ENCODE data around the gene MS4A15.

The MS4A15 gene

GRCh38 chr11:60780774-60781173 is 24.1 kb downstream of the MS4A15 start:
- no peak for DNase-seq

- DNase-seq = peak; percentile 27
Measured at GRCh38 chr11:60781286-60781980, 24.8 kb downstream of the MS4A15 start.

- peak; percentile 6 for DNase-seq
Measured at GRCh38 chr11:60781981-60782316, 25.3 kb downstream of the MS4A15 start.

- DNase-seq = peak; percentile 28
Measured at GRCh38 chr11:60782393-60783140, 25.9 kb downstream of the MS4A15 start.

GRCh38 chr11:60783141-60783484 is 26.4 kb downstream of the MS4A15 start:
- DNase-seq = peak; percentile 5

GRCh38 chr11:60783911-60784310 is 27.2 kb downstream of the MS4A15 start:
- no peak for DNase-seq

- DNase-seq = no peak
Measured at GRCh38 chr11:60785136-60785535, 28.5 kb downstream of the MS4A15 start, which contains the start of gene MS4A10. MS4A10 (plus strand) TSS chr11:60785333; CDS start chr11:60790336, 5,003 bp downstream.

- no peak for DNase-seq
Measured at GRCh38 chr11:60785806-60786361, 29.2 kb downstream of the MS4A15 start.

- no peak for DNase-seq
Measured at GRCh38 chr11:60786811-60787567, 30.3 kb downstream of the MS4A15 start.

GRCh38 chr11:60788401-60789125 is 31.9 kb downstream of the MS4A15 start:
- no peak for DNase-seq

GRCh38 chr11:60790726-60791125 is 34.1 kb downstream of the MS4A15 start:
- no peak for DNase-seq

GRCh38 chr11:60791153-60791933 is 34.7 kb downstream of the MS4A15 start:
- DNase-seq = no peak

GRCh38 chr11:60792521-60792920 is 35.9 kb downstream of the MS4A15 start:
- no peak for DNase-seq

GRCh38 chr11:60795291-60795690 is 38.6 kb downstream of the MS4A15 start:
- no peak for DNase-seq

- no peak for DNase-seq
Measured at GRCh38 chr11:60797846-60798630, 41.4 kb downstream of the MS4A15 start.

GRCh38 chr11:60798631-60799030 is 42.0 kb downstream of the MS4A15 start:
- no peak for DNase-seq

- DNase-seq = no peak
Measured at GRCh38 chr11:60801194-60801593, 44.5 kb downstream of the MS4A15 start.

GRCh38 chr11:60803273-60803936 is 46.7 kb downstream of the MS4A15 start:
- DNase-seq = no peak

- no peak for DNase-seq
Measured at GRCh38 chr11:60809249-60809648, 52.6 kb downstream of the MS4A15 start.

GRCh38 chr11:60809691-60810090 is 53.0 kb downstream of the MS4A15 start:
- no peak for DNase-seq

GRCh38 chr11:60810151-60810550 is 53.5 kb downstream of the MS4A15 start:
- no peak for DNase-seq

Data from activated effector memory CD4-positive, alpha-beta T cell treated with anti-CD3 and anti-CD28 coated beads, Interleukin-2, amount 50 U/mL, for 16 hours (primary cell).